Measurements from ENCODE around the gene SANBR. TPM values are rescaled to one million over a fixed set of nuclear protein-coding genes. Genes with fewer than 3 reads are reported as not detected.

SANBR gene
- total and polyA plus RNA-seq, 2 donors (not counting 3 experiments of a cell fraction or from before 2014, with no cell fraction given), result 5.7 to 22.9 TPM

DNA sequence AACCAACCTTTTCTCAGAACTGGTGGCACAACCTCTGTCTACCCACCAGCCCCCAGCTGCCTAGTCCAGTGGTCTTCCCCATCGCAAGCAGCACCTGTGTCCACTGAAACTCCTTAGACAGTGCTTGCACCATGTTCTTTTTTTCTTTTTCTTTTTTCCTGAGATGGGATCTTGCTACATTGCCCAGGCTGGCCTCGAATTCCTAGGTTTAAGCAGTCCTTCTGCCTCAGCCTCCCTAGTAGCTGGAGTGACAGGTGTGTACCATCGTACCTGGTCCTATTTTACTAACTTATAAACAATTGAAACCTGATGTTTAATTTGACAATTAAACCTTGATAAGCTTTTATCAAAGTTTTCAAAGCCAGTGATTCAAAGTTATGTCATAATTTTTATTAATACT lies 30.8 kb downstream of the SANBR start:
- no TSS peak for BruUV-seq (replicated peaks)
- CTCF ChIA-PET, result no interaction called here
- no peak for FAIRE-seq
- Histone ChIP-seq H2AFZ (ENCODE audit: low read depth, low read length) (no peak overlapping the region), H3K4me2 (ENCODE audit: insufficient read depth, low read length) (no peak overlapping the region), H3K9ac (replicated peaks; ENCODE audit: extremely low read depth, insufficient read depth, low read length) (no peak overlapping the region), H3K4me3 (replicated peaks in 1 of 3; ENCODE audit: insufficient read depth in 1 of 3, low read depth in 1 of 3, low read length in 3 of 3) (no peak overlapping the region), H4K20me1 (replicated peaks; ENCODE audit: control insufficient read depth, extremely low read depth, insufficient read depth, low read length) (no peaks in the 10 kb centered on the region), H3K9me3 (replicated peaks; ENCODE audit: control insufficient read depth, insufficient read depth, low read length) (no peaks in the 10 kb centered on the region), H3K36me3 (ENCODE audit: control insufficient read depth in 2 of 2, extremely low read depth in 1 of 2, insufficient read depth in 2 of 2, low read length in 2 of 2) (no peaks in the 10 kb centered on the region), H3K9me1 (replicated peaks; ENCODE audit: control insufficient read depth, extremely low read depth, insufficient read depth, low read length) (no peaks in the 10 kb centered on the region), H3K4me1 (ENCODE audit: control insufficient read depth, extremely low read depth, insufficient read depth, low read length) (no peaks in the 10 kb centered on the region), H3K27me3 (ENCODE audit: control insufficient read depth in 2 of 2, insufficient read depth in 2 of 2, low read length in 2 of 2) (no peaks in the 10 kb centered on the region), H3K27ac (ENCODE audit: insufficient read depth, low read depth, low read length) (no peak overlapping the region), H3K79me2 (ENCODE audit: control insufficient read depth, insufficient read depth, low read length) (no peaks in the 10 kb centered on the region)
- dilution Hi-C loops (cut with MboI; ENCODE audit: extremely low pct_ligation_motif_present, low sequenced_read_pairs) (no loop called here), intact Hi-C loops (cut with micrococcal nuclease) (no loop called here)
- TF ChIP-seq, protein P1, sequence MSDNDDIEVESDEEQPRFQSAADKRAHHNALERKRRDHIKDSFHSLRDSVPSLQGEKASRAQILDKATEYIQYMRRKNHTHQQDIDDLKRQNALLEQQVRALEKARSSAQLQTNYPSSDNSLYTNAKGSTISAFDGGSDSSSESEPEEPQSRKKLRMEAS (IDR thresholded peaks at IDR 0.05; ENCODE audit: insufficient read depth, insufficient read length), result no peak
- TF ChIP-seq POLR2A (IDR thresholded peaks at IDR 0.05; ENCODE audit: low read depth, low read length), result no peak
- TF ChIP-seq EZH2 (IDR thresholded peaks at IDR 0.05; ENCODE audit: borderline replicate concordance, low read depth, low read length, severe bottlenecking), result no peak
- TF ChIP-seq GATA2 (IDR thresholded peaks at IDR 0.05; ENCODE audit: insufficient read depth, insufficient read length, low read depth, low read length), result no peak
- TF ChIP-seq POLR2AphosphoS5 (IDR thresholded peaks at IDR 0.05; ENCODE audit: insufficient read depth, low read depth, low read length), result no peak
- TF ChIP-seq, protein P2, sequence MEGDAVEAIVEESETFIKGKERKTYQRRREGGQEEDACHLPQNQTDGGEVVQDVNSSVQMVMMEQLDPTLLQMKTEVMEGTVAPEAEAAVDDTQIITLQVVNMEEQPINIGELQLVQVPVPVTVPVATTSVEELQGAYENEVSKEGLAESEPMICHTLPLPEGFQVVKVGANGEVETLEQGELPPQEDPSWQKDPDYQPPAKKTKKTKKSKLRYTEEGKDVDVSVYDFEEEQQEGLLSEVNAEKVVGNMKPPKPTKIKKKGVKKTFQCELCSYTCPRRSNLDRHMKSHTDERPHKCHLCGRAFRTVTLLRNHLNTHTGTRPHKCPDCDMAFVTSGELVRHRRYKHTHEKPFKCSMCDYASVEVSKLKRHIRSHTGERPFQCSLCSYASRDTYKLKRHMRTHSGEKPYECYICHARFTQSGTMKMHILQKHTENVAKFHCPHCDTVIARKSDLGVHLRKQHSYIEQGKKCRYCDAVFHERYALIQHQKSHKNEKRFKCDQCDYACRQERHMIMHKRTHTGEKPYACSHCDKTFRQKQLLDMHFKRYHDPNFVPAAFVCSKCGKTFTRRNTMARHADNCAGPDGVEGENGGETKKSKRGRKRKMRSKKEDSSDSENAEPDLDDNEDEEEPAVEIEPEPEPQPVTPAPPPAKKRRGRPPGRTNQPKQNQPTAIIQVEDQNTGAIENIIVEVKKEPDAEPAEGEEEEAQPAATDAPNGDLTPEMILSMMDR (IDR thresholded peaks at IDR 0.05; ENCODE audit: extremely low read depth in 1 of 2, insufficient read depth in 1 of 2, low read depth in 1 of 2, low read length in 2 of 2), result no peak
- TF ChIP-seq MYC (IDR thresholded peaks at IDR 0.05; ENCODE audit: low read depth, low read length), result no peak
- TF ChIP-seq FOS (IDR thresholded peaks at IDR 0.05; ENCODE audit: borderline replicate concordance, insufficient read depth, low read length), result no peak
- no peak for TF ChIP-seq JUN (IDR thresholded peaks at IDR 0.05; ENCODE audit: borderline replicate concordance, insufficient read depth, insufficient read length, low read depth)
- DNase-seq (ENCODE audit: low read depth, low spot score), result no peak
- POLR2A ChIA-PET, result no interaction called here

Measured in endothelial cell of umbilical vein (primary cell).